GM12891 (cell line): ENCODE measurements around the gene SLC46A2. TPM values are rescaled to one million over a fixed set of nuclear protein-coding genes. Genes with fewer than 3 reads are reported as not detected.

Experiments
- DNase-seq: peaks from one replicate; pipeline ENCODE4 v3.0.0; 2011; ENCODE audit warnings: low spot score; ENCODE audit not compliant: insufficient read length
- FAIRE-seq: peaks from 2 replicates; lab custom pipeline; 2011; peaks lifted over from hg19 to GRCh38; lab: Jason Lieb, UNC
- PAX5 ChIP-seq: IDR thresholded peaks from 2 replicates; pipeline ENCODE4 v1.6.1; 2011; ENCODE audit warnings: low read length, moderate library complexity, mild to moderate bottlenecking; ENCODE audit not compliant: insufficient read depth, severe bottlenecking
- POLR2A ChIP-seq: IDR thresholded peaks from 2 replicates; pipeline ENCODE4 v1.6.1; 2011; ENCODE audit warnings: low read depth, low read length, control low read depth
- POLR2AphosphoS5 ChIP-seq: IDR thresholded peaks from 2 replicates; pipeline ENCODE4 v1.6.1; 2011; ENCODE audit warnings: low read depth, low read length, control low read depth
- POU2F2 ChIP-seq: IDR thresholded peaks from 2 replicates; pipeline ENCODE4 v1.6.1; 2011; ENCODE audit warnings: low read depth, mild to moderate bottlenecking, control low read depth, low read length, moderate library complexity
- SPI1 ChIP-seq: IDR thresholded peaks from 2 replicates; pipeline ENCODE4 v1.6.1; 2011; ENCODE audit warnings: low read depth, low read length, control low read depth
- TAF1 ChIP-seq: IDR thresholded peaks from 2 replicates; pipeline ENCODE4 v1.6.1; 2011; ENCODE audit warnings: low read depth, low read length, control low read depth
- polyA plus RNA-seq: library from polyadenylated mRNA; unstranded; fragments of >200 nt; gene quantifications from one replicate; pipeline ENCODE4 v1.2.1, GENCODE V29; 2012; ENCODE audit warnings: low read depth, missing spikeins, inconsistent platforms; ENCODE audit not compliant: missing spikeins

The SLC46A2 gene, protein sequence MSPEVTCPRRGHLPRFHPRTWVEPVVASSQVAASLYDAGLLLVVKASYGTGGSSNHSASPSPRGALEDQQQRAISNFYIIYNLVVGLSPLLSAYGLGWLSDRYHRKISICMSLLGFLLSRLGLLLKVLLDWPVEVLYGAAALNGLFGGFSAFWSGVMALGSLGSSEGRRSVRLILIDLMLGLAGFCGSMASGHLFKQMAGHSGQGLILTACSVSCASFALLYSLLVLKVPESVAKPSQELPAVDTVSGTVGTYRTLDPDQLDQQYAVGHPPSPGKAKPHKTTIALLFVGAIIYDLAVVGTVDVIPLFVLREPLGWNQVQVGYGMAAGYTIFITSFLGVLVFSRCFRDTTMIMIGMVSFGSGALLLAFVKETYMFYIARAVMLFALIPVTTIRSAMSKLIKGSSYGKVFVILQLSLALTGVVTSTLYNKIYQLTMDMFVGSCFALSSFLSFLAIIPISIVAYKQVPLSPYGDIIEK
- polyA plus RNA-seq: 0.03 TPM

DNA sequence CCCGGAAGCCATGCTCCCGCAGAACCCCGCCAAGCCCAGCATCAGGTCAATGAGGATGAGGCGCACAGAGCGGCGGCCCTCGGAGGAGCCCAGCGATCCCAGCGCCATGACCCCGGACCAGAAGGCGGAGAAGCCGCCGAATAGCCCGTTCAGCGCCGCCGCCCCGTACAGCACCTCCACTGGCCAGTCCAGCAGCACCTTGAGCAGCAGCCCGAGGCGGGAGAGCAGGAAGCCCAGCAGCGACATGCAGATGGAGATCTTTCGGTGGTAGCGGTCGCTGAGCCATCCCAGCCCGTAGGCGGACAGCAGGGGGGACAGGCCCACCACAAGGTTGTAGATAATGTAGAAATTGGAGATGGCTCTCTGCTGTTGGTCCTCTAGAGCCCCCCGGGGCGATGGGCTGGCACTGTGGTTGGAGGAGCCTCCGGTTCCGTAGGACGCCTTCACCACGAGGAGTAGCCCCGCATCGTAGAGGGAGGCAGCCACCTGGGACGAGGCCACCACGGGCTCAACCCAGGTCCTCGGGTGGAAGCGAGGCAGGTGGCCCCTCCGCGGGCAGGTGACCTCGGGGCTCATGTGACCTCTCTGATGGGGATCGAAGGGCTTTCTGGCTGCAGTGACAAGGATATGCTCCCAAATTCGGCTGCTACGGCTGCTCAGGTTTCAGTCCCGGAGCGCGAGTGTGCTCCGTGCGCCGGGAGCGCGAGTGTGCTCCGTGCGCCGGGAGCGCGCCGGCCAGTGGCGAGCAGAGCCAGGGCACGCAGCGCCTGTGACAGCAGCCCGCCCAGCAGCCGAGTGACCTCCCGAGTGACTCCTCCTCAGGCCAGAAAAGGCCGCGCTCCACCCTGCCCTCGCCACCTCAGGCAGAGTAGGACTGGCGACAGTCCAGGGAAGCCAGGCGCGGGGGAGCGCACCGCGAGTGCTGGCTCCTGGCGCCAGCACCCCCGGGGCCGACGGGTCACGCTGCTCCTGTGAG is at the start of gene SLC46A2:
TSS of gene SLC46A2 (minus strand) at position 771 of the 976 bp plus-strand sequence. CDS start at position 576, 195 bp downstream.
- FAIRE-seq: no peak
- TF ChIP-seq PAX5: no peak
- no peak for TF ChIP-seq SPI1
- TF ChIP-seq POU2F2: no peak
- no peak for TF ChIP-seq POLR2A
- no peak for TF ChIP-seq TAF1
- TF ChIP-seq POLR2AphosphoS5: no peak
- DNase-seq: no peak

DNA sequence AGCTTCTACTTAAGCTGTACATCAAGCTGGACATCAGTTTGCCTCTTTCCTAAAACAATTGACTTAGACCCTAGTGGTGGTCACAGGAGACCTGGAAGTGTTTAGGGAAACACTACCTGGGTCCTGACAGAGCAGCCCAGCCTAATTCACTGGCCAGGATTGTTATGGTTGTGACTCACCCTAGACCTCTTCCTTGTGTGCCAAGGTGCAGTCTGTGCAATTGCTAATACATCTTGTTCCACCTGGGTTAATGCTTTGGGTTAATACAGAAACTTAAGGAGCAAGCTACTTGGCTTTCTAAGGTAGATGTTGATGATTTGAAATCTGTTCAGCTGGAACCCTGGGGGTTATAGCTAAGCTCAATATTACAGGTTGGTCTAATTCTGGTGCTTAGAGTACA is 48.7 kb upstream of the SLC46A2 start:
- no peak for DNase-seq
- TF ChIP-seq POLR2A (no peak), POLR2AphosphoS5 (no peak), TAF1 (no peak), SPI1 (no peak), PAX5 (no peak), POU2F2 (no peak)

DNA sequence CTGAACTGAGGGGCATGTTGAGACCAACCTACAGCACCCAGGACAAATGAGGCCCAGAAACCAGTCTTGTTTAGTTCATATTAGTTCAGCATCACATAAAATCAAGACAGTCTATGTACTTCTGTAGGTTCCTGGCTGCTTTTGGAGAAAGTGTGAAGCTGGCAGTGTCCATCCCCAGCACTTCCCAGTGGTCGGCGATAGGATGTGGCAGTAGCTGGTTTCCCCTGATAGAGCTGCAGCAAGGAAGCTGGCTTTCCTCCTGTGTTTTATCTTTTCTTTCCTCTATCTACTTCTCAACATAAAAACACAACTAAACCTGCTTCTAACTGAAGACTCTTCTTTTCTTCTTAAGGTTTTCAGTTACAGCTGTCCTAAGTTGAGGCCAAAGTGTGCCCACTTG is 43.0 kb upstream of the SLC46A2 start:
- FAIRE-seq: no peak

More for the DNA sequence above, 48.7 kb upstream of the SLC46A2 start:
- no peak for FAIRE-seq

DNA sequence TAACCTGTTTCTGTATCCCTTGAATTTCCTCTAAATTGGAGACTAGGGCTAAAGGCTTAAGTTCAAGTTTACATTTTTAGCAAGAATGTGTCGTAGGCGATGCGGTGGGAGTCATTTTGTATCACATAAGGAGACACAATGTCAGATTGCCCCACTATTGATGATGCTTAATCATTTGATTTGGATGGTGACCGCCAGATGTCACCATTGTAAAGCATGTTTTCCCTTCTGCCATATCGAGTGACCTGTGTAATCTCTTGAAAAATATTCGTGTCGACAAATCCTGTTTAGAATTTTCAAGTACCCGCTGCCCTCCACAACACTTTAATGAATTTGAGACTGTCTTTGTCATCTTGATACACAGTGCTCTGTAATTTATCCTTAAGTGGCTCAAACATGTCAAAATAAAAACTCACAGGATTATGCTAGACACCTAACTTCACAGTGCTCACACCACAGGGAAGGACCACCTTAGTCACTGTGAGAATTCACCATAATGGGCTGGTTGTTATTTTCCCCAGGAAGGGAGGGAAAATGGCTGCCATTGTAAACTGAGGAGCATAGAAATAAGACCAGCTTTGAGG is 34.5 kb upstream of the SLC46A2 start:
- DNase-seq (no peak), FAIRE-seq (peak; percentile 55)
- TF ChIP-seq SPI1 (no peak), PAX5 (no peak), POLR2A (no peak), POLR2AphosphoS5 (no peak), POU2F2 (no peak), TAF1 (no peak)

More for the DNA sequence above, 43.0 kb upstream of the SLC46A2 start:
- TF ChIP-seq PAX5 (no peak), POU2F2 (no peak), TAF1 (no peak), POLR2AphosphoS5 (no peak)
- DNase-seq: no peak

DNA sequence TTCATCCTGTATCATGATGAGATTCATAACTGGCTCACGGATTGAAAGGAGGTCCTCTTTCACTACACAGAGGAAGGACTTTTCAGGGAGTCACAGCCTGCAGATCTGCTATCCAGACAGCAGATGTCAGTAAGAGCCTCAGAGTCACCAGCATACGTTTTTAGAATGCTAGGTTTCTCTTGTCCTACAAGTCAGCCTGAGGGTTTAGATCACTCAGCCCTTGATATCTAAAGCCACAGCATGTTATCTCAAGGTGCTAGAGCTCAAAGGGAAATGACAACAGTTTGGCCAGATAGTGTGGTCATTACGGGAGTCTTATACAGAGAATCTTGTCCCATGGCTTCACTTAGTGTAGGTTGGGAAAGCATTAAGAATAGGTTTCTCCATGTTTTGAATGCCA is 30.9 kb upstream of the SLC46A2 start:
- no peak for TF ChIP-seq POLR2AphosphoS5
- no peak for TF ChIP-seq POU2F2
- no peak for TF ChIP-seq TAF1
- FAIRE-seq (peak; percentile 28), DNase-seq (no peak)

DNA sequence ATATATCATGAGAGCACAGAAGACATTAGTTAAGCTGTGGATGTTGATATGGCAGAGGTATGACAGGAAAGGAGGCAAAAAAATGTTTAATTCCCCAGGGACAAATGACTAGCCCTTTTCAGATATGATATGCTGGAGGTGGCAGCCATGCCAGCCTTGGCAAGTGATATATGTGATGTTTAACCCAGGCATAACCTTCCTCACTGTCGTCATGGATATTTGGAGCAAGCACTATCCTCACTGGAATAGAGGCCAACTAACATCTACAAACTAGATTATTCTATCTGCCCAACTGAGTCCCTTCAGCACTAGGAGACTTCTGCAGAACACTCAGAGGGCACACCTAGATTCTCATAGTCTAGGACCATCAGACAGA is 27.3 kb upstream of the SLC46A2 start:
- no peak for DNase-seq
- no peak for TF ChIP-seq SPI1
- no peak for TF ChIP-seq PAX5
- TF ChIP-seq POLR2AphosphoS5: no peak
- TF ChIP-seq POLR2A: no peak
- no peak for TF ChIP-seq TAF1
- no peak for TF ChIP-seq POU2F2
- no peak for FAIRE-seq

DNA sequence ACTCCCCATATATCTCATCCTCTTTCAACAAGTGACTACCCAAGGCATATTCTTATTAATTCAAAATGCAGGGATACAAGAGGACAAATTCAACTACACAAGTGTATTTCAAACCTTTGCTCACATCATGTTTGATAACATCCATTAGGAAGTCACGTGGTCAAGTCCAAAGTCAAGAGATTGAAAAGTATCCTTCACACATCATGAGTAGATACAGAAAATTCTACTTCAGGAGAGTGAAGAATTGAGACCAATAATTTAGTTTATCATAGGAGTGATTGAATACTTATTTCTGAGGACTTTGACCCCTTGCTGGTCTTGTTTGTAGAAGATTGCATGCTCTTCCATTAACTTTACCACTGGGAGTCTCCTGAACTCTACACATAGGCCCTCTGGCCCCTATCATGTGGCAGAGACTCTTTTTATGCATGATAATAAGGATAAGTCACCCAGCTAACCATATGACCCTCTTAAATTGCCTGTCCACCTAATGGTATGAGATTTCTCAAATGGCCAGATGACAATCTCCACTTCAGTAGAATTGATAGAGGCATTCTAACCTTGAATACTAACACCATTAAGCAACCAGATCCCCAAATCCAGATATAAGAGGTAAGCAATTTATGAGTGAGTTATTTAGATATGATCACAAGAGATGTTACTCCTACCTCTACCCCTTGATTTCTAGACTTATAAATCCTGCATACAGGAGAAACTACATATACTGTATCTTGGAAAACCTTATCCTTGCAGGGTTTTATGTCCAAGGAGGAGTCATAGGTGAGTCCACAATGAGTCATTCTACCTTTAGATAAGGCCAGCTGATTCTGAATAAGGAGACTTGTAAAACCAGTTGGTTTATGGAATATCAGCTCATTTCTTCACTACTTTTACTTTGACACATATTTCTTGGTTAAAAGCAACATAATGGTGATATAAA is 26.6 kb upstream of the SLC46A2 start:
- FAIRE-seq (no peak), DNase-seq (no peak)
- TF ChIP-seq POU2F2 (no peak), POLR2AphosphoS5 (no peak), PAX5 (no peak), SPI1 (no peak), POLR2A (no peak), TAF1 (no peak)

DNA sequence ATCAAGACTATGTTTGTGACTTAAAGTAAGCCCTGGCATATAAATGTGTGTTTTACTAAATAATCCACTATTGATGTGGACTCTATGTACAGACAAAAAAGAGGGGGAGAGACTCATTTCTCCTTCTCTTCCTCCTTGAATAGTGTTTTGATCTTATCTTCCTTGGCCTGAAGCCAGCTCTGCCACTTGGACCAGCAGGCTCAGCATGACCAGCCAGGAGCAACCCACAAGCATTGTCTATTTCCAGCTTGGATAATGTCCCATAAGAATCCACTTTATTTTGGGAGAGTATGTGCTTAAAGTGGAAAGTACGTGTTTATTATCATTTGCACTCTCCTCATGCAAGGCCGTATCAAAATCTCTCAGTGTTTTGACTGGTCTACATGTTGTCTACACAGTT is 23.8 kb upstream of the SLC46A2 start:
- DNase-seq (no peak), FAIRE-seq (no peak)
- TF ChIP-seq SPI1 (no peak), POLR2A (no peak), POU2F2 (no peak), POLR2AphosphoS5 (no peak), PAX5 (no peak), TAF1 (no peak)

DNA sequence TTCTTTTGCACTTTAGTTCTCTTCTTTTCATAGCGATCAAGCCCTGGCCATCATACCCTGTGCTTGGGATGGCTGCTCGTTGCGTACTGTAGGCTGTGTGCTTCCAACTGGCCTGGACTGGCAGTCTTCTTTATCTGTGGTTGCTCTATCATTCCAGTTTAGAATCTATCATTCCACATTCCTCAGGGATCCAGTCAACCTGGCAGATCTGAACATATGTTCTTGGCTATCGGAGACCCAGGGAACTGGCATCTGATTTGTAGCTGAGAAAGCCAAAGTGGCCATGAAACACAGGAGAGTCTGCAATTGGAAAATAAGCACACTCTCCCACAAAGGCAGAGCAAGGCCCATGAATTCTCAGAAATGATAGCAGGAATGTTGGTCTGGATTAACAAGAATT is 22.6 kb upstream of the SLC46A2 start:
- FAIRE-seq: no peak
- DNase-seq: no peak
- TF ChIP-seq POU2F2 (no peak), PAX5 (no peak), POLR2A (no peak), POLR2AphosphoS5 (no peak), TAF1 (no peak), SPI1 (no peak)
